Endothelial cell of umbilical vein (primary cell): ENCODE measurements around the gene RTN3. TPM values are rescaled to one million over a fixed set of nuclear protein-coding genes. Genes with fewer than 3 reads are reported as not detected.

Experiments
- BruUV-seq: library from RNA; stranded (reverse); fragments of 400-500 nt; replicated peaks from 2 replicates; lab custom pipeline; 2021; lab: Mats Ljungman, UMichigan
- CTCF ChIA-PET: fragments of 300-600, 350-600 bp; sonication (Branson Sonifier 250); formaldehyde crosslinking; loops from one replicate; lab custom pipeline; 2021; ENCODE audit warnings: antibody characterized with exemption, inconsistent platforms; lab: Charles Lee
- POLR2A ChIA-PET: fragments of 300-600, 350-600 bp; sonication (Branson Sonifier 250); formaldehyde crosslinking; loops from one replicate; lab custom pipeline; 2021; ENCODE audit warnings: antibody characterized with exemption, inconsistent platforms; lab: Charles Lee
- DNase-seq: peaks from one replicate; pipeline ENCODE4 v3.0.0-alpha.2; 2011; ENCODE audit warnings: low read depth, low spot score
- FAIRE-seq: peaks from 2 replicates; lab custom pipeline; 2011; peaks lifted over from hg19 to GRCh38; lab: Jason Lieb, UNC
- H2AFZ ChIP-seq: 2 replicates; pipeline ENCODE4 v1.6.0; 2012; ENCODE audit warnings: low read depth, low read length, control low read depth, inconsistent platforms
- H3K27ac ChIP-seq: 2 replicates; pipeline ENCODE4 v1.5.1; 2011; ENCODE audit warnings: low read depth, mild to moderate bottlenecking, control low read depth, low read length, moderate library complexity; ENCODE audit not compliant: insufficient read depth
- H3K27me3 ChIP-seq, 2 experiments: 2 replicates each; pipeline versions ENCODE4 v1.6.0 to v1.6.1; 2011; ENCODE audit warnings: low read length in 2 of 2, mixed read lengths in 1 of 2; ENCODE audit not compliant: control insufficient read depth in 2 of 2, insufficient read depth in 2 of 2
- H3K36me3 ChIP-seq, 2 experiments: 2 replicates in 1 of 2; 3 replicates in 1 of 2; pipeline ENCODE4 v1.5.1; 2011; ENCODE audit warnings: low read length in 2 of 2, mild to moderate bottlenecking in 1 of 2, moderate library complexity in 1 of 2; ENCODE audit not compliant: control insufficient read depth in 2 of 2, insufficient read depth in 2 of 2; ENCODE audit errors: extremely low read depth in 1 of 2
- H3K4me1 ChIP-seq: 3 replicates; pipeline ENCODE4 v1.5.1; 2011; ENCODE audit warnings: mild to moderate bottlenecking, low read length; ENCODE audit not compliant: control insufficient read depth, insufficient read depth; ENCODE audit errors: extremely low read depth
- H3K4me2 ChIP-seq: 2 replicates; pipeline ENCODE4 v1.6.1; 2011; ENCODE audit warnings: low read length, control low read depth, mixed read lengths; ENCODE audit not compliant: insufficient read depth
- H3K4me3 ChIP-seq, 3 experiments: fragments of 200-600 bp in 1 of 3; sonication (generic), shearing (Covaris generic) in 1 of 3; replicated peaks in 1 of 3; 2 replicates each; pipeline ENCODE4 v1.5.1; 2011 to 2016; ENCODE audit warnings: control low read depth in 3 of 3, low read length in 3 of 3, mild to moderate bottlenecking in 2 of 3, inconsistent platforms in 1 of 3, low read depth in 1 of 3, moderate library complexity in 1 of 3; ENCODE audit not compliant: insufficient read depth in 1 of 3
- H3K79me2 ChIP-seq: 2 replicates; pipeline ENCODE4 v1.6.0; 2012; ENCODE audit warnings: low read length, inconsistent platforms; ENCODE audit not compliant: control insufficient read depth, insufficient read depth
- H3K9ac ChIP-seq: replicated peaks from 2 replicates; pipeline ENCODE3; 2011; ENCODE audit warnings: low read length, control low read depth; ENCODE audit not compliant: insufficient read depth; ENCODE audit errors: extremely low read depth
- H3K9me1 ChIP-seq: replicated peaks from 3 replicates; pipeline ENCODE4 v1.6.0; 2011; ENCODE audit warnings: mild to moderate bottlenecking, low read length; ENCODE audit not compliant: control insufficient read depth, insufficient read depth; ENCODE audit errors: extremely low read depth
- H3K9me3 ChIP-seq: replicated peaks from 2 replicates; pipeline ENCODE4 v1.5.1; 2012; ENCODE audit warnings: low read length, inconsistent platforms; ENCODE audit not compliant: control insufficient read depth, insufficient read depth
- H4K20me1 ChIP-seq: replicated peaks from 2 replicates; pipeline ENCODE3; 2011; ENCODE audit warnings: mild to moderate bottlenecking, low read length; ENCODE audit not compliant: control insufficient read depth, insufficient read depth; ENCODE audit errors: extremely low read depth
- CTCF ChIP-seq, 2 donors: IDR thresholded peaks; 1 replicate in 1 of 2; 2 replicates in 1 of 2; pipeline ENCODE4 v1.5.1; 2011; ENCODE audit warnings: low read length in 2 of 2, mild to moderate bottlenecking in 2 of 2, moderate library complexity in 2 of 2, control low read depth in 1 of 2, inconsistent platforms in 1 of 2, low read depth in 1 of 2; ENCODE audit not compliant: insufficient read depth in 1 of 2; ENCODE audit errors: extremely low read depth in 1 of 2
- EZH2 ChIP-seq: IDR thresholded peaks from 2 replicates; pipeline ENCODE4 v1.6.1; 2012; ENCODE audit warnings: borderline replicate concordance, low read depth, mild to moderate bottlenecking, moderate library complexity, low read length, inconsistent platforms; ENCODE audit not compliant: severe bottlenecking
- FOS ChIP-seq: IDR thresholded peaks from 2 replicates; pipeline ENCODE4 v1.6.1; 2011; ENCODE audit warnings: mild to moderate bottlenecking, low read length, moderate library complexity, borderline replicate concordance; ENCODE audit not compliant: insufficient read depth
- GATA2 ChIP-seq: IDR thresholded peaks from 2 replicates; pipeline ENCODE4 v1.7.0; 2011; ENCODE audit warnings: low read depth, mild to moderate bottlenecking, moderate library complexity, mixed read lengths, low read length; ENCODE audit not compliant: insufficient read length, insufficient read depth
- JUN ChIP-seq: IDR thresholded peaks from 2 replicates; pipeline ENCODE4 v1.6.1; 2011; ENCODE audit warnings: borderline replicate concordance, low read depth; ENCODE audit not compliant: insufficient read length, insufficient read depth
- MAX ChIP-seq: IDR thresholded peaks from 2 replicates; pipeline ENCODE4 v1.6.1; 2011; ENCODE audit not compliant: insufficient read depth, insufficient read length
- MYC ChIP-seq: IDR thresholded peaks from one replicate; pipeline ENCODE4 v1.6.1; 2011; ENCODE audit warnings: mild to moderate bottlenecking, low read depth, low read length
- POLR2A ChIP-seq: IDR thresholded peaks from 2 replicates; pipeline ENCODE4 v1.6.1; 2012; ENCODE audit warnings: low read depth, mild to moderate bottlenecking, control low read depth, low read length
- POLR2AphosphoS5 ChIP-seq: IDR thresholded peaks from 2 replicates; pipeline ENCODE4 v1.6.1; 2012; ENCODE audit warnings: low read depth, mild to moderate bottlenecking, control low read depth, low read length, moderate library complexity; ENCODE audit not compliant: insufficient read depth
- dilution Hi-C: fragments of 300-500 bp; cut with MboI; formaldehyde crosslinking; loops from one replicate; pipeline ENCODE4 v1.15.0; 2019; ENCODE audit warnings: low sequenced_read_pairs; ENCODE audit not compliant: extremely low pct_ligation_motif_present
- intact Hi-C: fragments of 100-400 bp; cut with micrococcal nuclease; formaldehyde crosslinking; loops from one replicate; pipeline ENCODE4 v1.10.0; 2022
- polyA plus RNA-seq, 4 experiments: library from polyadenylated mRNA; depleted of rRNA in 3 of 4; stranded (reverse) in 3 of 4; unstranded in 1 of 4; fragments of >200 nt; gene quantifications; 2 replicates each; pipeline versions ENCODE4 v1.2.1 to v1.2.3, GENCODE V29; 2011 to 2012; ENCODE audit warnings: missing spikeins in 1 of 4
- total RNA-seq: library from RNA; stranded (reverse); gene quantifications from 2 replicates; pipeline ENCODE4 v1.2.3, GENCODE V29; 2021

Gene RTN3
- total and polyA plus RNA-seq, 2 donors (not counting 3 experiments of a cell fraction or from before 2014, with no cell fraction given): 90.6 to 112 TPM

GRCh38 chr11:63680834-63681320 is 423 bp upstream of the RTN3 start:
- dilution Hi-C loops: no loop called here
- no peaks in the 10 kb centered on the region for H3K27me3 ChIP-seq
- POLR2A ChIA-PET: interaction anchor here (0.6 to 1.3 kb wide), 3 partner anchors 9 to 840 kb away, joined by 3 to 11 read pairs (median 8); partner anchors contain the start of gene ATL3

More at GRCh38 chr11:63680834-63681320, 423 bp upstream of the RTN3 start:
- Histone ChIP-seq H3K9ac (peak overlapping the region; percentile 20), H4K20me1 (peaks cover 3% of the 10 kb centered on the region), H3K36me3 (no peaks in the 10 kb centered on the region), H3K4me3 (peak overlapping the region in 1 of 3 experiments; percentile 30), H3K79me2 (peaks cover 41% of the 10 kb centered on the region), H3K4me2 (peak overlapping the region; percentile 51), H2AFZ (peak overlapping the region; percentile 93), H3K9me3 (no peaks in the 10 kb centered on the region), H3K9me1 (no peaks in the 10 kb centered on the region), H3K4me1 (peaks cover 17% of the 10 kb centered on the region), H3K27ac (no peak overlapping the region)
- DNase-seq (no peak), FAIRE-seq (no peak)
- CTCF ChIA-PET: interaction anchor here (0.7 to 3.4 kb wide), 5 partner anchors 9 to 57 kb away, joined by 3 to 30 read pairs (median 9); partner anchors contain the start of gene ATL3
- TF ChIP-seq EZH2: no peak
- TF ChIP-seq POLR2A: no peak
- TF ChIP-seq JUN: no peak
- no peak for TF ChIP-seq FOS
- no peak for TF ChIP-seq MYC
- no peak for TF ChIP-seq GATA2
- TF ChIP-seq MAX: no peak
- TF ChIP-seq POLR2AphosphoS5: no peak
- TF ChIP-seq CTCF (IDR thresholded peaks at IDR 0.05; ENCODE audit: extremely low read depth in 1 of 2, insufficient read depth in 1 of 2, low read depth in 1 of 2, low read length in 2 of 2): no peak
- BruUV-seq: no TSS peak
- intact Hi-C loops: loop anchor here (1.0 kb wide), 2 partner anchors 10 to 57 kb away; partner anchors contain the start of gene ATL3
